GM20431 (cell line): ENCODE results near the gene ARHGEF11.
"Not testable (repeated sequence)": the region's sequence is repeated elsewhere in the genome, so short reads cannot be mapped to it uniquely, and the experiment has no call there.

Source experiments
- in situ Hi-C: fragments of 300-500 bp; cut with MseI, MboI; formaldehyde crosslinking; loops from one replicate; pipeline ENCODE4 v1.15.0; 2020; ENCODE audit warnings: low sequenced_read_pairs; ENCODE audit not compliant: unreplicated experiment

Gene ARHGEF11

DNA sequence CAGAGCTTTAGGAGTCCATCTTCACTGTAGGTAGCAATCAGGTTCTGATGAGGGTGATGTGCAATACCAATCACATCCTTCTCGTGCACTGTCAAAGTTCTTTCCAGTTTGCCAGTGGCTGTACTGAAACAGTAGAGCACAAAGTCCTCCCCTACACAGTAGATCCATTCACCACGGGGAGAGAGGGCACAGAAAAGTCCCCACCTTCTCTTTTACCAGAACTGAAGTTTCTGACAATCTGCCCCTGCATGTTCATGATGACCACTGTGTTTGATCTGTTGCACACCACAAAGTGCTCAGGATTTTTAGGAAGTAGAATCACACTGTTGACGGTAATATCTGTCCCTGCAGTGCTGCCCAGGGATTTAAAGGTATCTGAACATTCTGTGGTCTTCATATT lies 13.7 kb upstream of the ARHGEF11 start:
- in situ Hi-C loops, result not testable (repeated sequence)

DNA sequence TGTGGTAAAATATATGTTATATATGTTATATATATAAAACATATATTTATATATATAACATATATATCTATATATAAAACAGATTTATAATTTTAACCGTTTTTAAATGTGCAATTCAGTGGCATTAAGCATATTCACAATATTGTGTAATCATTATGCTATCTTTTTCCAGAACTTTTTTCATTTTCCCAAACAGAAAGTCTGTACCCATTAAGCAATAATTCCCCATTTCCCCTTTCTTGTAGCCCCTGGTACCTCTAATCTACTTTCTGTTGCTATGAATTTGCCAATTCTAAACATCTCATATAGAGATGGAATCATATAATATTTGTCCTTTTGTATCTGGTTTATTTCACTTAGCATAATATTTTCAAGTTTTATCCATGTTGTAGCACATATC lies 10.7 kb upstream of the ARHGEF11 start:
- in situ Hi-C loops, result no loop called here

DNA sequence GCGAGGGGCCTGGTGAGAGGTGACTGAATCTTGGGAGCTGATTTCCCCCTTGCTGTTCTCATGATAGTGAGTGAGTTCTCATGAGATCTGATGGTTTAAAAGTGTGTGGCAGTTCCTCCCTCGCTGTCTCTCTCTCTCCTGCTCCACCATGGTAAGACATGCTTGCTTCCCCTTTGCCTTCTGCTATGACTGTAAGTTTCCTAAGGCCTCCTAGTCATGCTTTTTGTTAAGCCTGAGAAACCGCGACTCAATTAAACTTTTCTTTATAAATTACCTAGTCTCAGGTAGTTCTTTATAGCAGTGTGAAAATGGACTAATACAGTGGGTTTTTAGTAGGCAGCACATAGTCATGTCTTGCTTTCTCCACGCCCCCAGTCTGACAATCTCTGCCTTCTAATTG lies 10.2 kb upstream of the ARHGEF11 start:
- in situ Hi-C loops, result not testable (repeated sequence)

DNA sequence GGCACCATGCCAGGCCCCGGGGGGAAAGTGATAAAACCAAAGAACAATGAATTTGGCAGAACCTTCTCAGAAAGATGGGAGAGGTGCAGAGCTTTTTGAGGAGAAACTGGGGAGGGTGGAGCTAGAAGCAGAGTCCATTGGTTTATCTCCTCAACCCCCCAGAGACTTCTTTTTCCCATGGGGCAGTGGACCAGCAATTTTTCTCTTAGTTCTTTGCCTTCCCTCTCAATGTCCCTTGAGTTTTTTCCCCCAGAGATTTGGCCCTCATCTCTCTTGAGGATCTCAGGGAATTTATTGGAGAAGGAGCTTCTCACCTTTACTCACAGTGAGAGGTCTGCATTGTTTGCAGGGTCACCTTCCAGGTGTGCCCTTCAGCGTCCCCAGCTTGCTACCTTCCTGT lies 5.3 kb upstream of the ARHGEF11 start:
- in situ Hi-C loops, result no loop called here

DNA sequence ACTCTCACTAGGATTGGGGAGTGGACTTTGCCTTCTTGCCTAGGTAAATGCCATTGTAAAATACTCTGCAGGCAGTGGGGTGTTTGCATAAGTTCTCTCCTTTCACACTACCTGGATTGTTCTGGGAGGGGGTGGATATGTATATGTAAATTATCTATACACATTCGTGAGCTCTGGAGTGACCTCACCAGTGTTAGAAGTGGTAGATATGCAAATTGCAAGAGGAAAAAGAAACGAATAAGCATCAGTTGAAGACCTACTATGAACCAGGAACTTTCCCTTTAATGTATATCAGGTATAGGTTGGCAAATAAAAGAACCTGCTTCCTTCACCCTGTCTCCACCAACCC lies 1.5 kb upstream of the ARHGEF11 start:
- in situ Hi-C loops, result no loop called here

DNA sequence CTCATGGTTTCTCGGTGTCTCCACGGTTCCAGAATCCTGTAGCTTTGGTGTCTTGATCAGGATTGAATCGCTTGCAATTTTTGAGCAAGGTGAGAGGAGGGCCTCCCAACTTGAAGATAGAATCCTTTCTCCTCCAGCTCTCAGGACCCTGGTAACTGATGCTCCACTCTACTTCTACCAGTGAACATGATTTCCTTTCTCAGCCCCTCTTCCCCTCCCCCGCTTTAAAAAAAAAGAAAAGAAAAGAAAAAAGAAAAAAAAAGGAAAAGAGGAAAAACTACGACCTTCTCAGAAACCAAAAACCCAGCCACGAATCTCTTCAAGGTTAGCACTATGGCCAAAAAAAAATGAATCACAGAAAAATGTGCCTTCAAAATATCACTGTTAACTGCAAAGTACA lies 1.2 kb downstream of the ARHGEF11 start:
- in situ Hi-C loops, result no loop called here

DNA sequence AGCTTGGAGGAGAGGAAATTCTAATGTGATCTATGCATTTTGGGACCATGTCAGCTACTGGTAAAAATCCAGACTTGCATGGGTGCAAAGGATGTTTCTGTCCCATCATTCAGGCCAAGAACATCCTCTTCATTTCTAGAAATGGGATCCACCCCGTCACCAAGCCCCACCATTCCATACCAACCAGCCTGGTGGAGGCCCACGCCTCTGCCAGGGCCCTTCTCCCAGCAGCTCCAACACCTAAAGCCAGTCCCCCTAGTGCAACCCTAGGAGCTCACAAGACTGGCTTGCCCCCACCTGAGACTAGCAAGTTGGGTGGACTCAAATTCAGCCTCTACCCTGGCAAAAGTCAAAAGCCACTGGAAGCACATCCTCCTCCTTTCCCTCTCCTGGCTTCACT lies 1.9 kb downstream of the ARHGEF11 start:
- in situ Hi-C loops, result no loop called here

DNA sequence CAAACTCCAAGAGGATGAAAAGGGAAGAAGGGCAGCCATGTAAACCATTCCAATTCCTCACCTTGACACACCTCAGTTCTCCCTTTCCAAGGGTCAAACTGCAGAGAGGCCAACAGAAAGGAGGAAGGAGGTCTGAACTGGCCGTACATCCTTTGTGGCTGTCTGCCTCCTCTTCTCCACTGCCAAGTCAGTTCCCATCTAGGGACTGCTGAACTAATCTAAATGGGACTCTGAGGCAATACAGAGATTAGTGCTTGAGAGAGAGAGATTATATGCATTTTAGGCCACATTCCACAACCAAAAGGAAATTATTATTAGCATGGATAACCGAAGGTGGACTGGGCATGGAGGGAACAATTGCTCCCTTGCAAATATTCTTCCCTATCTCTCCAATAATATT lies 2.7 kb downstream of the ARHGEF11 start:
- in situ Hi-C loops, result no loop called here

DNA sequence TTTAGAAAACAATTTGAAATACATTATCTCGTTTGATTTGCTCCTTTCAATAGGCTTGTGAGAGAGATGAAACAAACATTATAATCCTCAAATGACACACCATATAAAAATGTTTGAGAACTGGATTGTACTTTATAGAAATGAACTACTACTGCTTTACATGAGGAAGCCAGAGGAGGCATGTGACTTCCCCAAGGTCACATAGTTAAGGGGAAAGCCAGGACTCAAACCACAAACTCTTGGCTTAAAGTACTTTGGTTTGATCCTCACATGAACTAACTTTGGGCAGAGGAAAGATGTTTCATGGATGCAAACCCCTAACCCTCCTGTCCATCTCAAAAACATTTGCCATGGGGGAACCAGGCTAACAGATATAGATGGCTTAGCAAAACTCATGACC lies 4.7 kb downstream of the ARHGEF11 start:
- in situ Hi-C loops, result no loop called here

DNA sequence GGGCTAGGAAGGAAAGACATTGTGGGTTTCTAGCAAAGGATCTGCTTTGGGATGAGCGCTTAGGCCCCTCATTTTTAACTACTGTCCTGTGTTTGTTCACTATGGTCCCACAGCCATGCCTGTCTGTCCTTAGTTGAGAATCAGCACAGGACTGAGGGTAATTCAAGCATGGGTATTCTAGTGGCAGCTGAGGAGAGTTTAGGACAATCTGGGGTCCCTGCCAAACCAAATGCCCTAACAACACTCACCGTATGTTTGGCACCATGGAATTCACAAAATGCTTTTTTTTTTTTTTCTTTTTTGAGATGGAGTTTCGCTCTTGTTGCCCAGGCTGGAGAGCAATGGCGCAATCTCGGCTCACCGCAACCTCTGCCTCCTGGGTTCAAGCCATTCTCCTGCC lies 10.4 kb downstream of the ARHGEF11 start:
- in situ Hi-C loops, result no loop called here

DNA sequence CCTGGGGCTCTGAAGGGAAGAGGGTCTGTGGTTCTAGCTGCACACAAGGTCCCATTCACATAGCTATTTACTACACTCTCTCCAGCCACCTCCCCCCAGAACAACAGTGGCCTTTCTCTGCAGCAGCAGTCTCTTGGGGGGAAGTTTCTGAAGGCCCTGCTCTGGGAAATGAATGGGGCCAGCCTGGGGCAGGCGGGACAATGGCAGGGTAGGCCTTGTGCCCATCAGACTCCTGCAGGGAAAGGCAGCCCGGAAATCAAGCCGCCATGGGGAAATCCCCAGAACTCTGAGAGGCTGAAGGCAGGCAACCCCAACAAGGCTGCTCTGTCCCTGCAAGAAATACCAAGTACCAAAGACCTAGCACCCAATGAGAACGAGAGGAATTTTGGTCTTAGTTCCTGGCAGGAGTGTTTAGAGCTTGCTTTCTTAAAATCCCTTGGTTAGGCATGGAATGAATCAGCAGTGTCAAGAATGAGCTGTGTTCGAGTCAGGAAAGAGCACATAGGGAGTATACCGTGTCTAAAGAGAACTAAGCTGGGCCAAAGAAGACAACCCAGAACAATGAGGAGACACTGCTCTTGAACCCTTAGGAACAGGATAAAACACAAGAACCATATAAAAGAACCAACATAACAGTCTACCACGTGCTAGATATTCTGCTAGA lies 11.3 kb downstream of the ARHGEF11 start:
- in situ Hi-C loops, result no loop called here

DNA sequence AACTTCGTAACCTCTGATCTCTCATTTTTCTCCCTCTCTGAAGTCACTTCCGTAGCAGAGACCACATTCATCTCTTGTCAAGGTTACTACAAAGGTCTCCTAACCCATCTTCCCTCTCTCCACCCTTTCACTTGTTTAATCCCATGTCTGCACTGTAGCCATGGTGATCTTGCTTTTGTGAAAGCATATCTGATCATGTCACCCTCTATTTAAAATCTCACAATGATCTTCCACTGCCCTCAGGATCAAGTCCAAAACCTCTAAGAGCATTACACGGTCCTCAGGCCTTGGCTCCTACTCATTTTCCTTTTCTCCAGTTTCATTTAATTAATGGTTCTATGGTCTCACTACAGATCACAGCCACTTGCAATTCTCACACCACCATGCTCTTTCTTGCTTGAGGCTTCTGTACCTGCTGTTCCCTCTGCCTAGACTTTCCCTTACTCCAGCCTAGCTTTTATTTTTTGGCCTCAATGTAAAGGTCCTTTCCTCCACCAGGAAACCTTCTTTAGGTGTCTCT lies 12.1 kb downstream of the ARHGEF11 start:
- in situ Hi-C loops, result no loop called here

DNA sequence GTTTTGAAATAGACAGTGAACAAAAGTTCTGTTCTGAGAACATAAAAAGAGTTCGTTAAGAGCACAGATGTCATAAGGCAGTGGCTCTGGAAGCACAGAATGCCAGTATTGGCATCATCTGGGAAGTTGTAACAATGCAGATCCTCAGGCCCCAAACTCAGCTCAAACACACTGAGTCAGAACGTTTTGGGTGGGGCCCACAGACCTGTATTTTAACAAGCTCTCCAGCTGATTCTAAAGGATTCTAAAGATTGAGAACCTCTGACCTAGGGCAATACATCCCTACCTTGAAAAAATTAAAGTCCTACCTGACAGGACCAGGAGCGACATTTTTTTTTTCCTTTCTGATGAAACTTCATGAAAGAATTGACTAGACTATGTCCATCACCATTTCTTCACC lies 13.2 kb downstream of the ARHGEF11 start:
- in situ Hi-C loops, result no loop called here

DNA sequence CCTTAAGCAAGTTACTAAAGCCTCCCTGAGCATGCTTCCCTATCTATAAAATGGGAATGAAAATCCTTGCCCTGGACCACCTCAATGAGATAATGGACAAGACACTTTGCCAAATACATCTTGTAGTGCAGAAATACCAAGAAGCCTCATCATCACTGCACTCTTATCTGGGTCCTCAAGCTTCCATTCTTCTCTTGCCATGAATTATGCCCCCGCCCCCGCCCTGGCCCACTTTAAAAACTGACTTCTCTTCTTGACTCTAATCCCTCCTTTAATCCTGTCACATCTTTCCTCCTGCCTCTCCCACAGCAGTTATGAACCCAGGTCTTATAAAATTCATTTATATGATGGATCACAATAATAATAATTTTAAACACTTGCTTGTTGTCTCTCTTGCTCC lies 14.8 kb downstream of the ARHGEF11 start:
- in situ Hi-C loops, result no loop called here

DNA sequence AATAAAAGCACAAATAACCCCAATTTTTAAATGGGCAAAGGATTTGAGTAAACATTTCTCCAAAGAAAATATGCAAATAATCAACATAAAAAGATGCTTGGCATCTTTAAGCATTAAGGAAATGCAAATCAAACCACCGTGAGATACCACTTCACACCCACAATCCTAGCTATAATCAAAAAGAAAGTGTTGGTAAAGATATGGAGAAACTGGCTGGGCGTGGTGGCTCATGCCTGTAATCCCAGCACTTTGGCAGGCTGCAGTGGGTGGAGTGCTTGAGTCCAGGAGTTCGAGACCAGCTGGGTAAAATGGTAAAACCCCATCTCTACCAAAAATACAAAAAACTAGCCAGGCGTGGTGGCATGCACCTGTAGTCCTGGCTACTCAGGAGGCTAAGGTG lies 16.9 kb downstream of the ARHGEF11 start:
- in situ Hi-C loops, result no loop called here

DNA sequence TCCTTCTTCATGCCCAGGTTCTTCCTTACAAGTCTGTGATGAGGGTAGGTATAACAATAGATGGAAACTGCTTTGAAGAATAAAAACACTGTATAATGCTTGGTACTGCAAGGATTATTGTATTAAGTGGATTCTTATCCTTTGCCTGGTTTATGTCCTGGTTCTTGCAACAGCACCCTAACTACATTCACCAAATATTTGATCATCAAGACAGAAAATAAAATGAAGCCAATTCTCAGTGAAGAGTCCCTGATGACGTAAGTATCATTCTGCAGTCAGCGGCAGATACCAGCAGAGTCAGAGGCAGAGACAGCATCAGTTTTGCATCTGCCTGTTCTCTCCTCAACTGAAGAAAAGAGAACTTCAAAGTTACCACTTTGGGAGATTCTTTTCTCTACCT lies 19.7 kb downstream of the ARHGEF11 start:
- in situ Hi-C loops, result no loop called here

DNA sequence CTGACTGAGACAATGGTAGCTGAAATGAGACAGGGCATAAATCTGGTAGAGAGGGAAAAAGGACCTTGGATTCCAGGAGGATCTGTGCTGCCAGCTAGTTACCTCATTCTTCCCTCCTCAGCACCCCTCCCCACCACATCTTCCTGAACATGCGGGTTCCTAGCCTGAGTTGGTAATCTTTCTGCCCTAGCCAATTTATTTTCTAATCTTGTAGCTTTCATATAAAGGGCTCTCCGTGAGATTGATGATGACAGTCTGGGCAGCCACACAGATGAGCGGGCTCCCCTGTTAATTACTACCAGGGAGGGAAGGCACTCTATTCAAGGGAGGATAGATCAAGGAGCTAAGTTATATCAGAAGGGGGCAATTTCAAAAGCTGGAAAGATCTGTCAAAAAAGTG lies 20.2 kb downstream of the ARHGEF11 start:
- in situ Hi-C loops, result no loop called here

DNA sequence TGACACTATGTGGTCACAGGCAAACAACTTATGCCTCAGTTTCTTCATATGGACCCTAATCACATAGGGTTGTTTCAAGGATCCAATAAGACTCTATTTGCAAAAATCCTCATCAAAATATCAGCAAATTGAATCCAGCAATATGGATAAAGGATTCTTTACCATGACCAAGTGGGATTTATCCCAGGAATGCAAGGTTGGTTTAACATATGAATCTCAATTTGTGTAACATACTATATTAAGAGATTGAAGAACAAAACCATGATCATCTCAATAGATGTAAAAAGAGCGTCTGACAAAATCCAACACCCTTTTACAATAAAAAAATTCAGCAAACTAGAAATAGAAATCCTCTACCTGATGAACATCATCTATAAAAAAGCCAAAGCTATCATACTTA lies 23.9 kb downstream of the ARHGEF11 start:
- in situ Hi-C loops, result no loop called here

DNA sequence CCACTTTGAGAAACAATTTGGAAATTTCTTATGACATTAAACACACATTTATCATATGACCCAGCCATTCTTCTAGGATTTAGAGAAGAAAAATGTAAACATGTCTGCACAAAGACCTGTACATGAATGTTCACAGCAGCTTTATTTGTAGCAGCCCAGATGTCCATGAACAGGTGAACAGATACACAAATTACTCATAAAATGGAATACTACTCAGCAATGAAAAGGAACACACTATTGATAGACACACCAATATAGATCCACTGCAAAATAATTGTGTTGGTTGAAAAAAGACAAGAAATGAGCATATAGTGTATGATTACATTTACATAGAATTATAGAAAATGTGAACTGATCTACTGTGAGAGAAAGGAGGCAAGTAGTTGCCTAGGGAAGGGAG lies 26.1 kb downstream of the ARHGEF11 start:
- in situ Hi-C loops, result no loop called here

DNA sequence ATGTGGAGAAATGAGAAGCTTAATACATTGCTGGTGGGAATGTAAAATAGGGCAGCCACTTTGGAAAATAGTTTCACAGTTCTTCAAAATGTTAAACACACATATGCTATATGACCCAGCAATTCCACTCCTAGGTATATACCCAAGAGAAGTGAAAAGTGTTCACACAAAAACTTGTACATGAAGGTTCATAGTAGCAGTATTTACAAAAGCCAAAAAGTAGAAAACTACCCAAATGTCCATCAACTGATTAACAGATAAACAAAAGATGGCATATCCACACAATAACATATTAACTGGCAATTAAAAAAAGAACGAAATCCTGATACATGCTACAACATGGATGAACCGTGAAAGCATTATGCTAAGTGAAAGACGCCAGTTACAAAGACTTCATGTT lies 33.7 kb downstream of the ARHGEF11 start:
- in situ Hi-C loops, result no loop called here

DNA sequence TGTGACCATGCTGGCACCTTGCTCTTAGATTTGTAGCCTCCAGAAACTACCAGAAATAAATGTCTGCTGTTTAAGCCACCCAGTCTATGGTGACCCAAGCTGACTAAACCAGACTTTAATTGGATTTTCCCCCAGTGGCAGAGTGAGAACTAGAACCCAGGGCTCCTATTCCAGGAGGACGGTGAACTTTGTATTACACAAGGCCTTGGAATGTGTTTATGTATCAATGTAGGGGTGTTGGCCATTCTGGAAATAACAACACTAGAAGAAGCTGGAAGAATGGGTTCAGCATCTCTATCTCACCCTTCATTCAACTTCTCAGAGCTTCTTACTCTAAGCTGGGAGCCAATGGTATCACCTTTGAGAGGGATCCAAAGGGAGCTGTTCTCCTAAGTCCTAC lies 37.0 kb downstream of the ARHGEF11 start:
- in situ Hi-C loops, result no loop called here

DNA sequence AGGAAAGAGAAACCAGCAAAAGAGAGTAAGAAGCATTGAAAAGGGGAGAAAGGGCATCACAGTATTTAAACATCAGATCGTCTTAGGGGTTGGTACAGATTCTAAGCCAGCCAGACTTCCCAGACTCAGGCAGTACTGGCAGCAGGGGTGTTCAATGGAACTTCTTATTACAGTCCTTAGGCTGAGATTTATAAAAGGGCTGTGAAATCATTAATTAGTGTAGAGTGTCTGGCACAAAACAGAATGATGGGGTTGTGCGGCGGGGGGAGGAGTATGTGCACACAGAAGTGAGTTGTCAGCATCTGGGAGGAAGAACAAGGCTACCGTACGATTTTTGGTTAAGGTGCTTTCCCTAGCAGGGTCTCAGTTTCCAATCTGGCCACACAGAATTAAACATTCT lies 38.2 kb downstream of the ARHGEF11 start:
- in situ Hi-C loops, result no loop called here

DNA sequence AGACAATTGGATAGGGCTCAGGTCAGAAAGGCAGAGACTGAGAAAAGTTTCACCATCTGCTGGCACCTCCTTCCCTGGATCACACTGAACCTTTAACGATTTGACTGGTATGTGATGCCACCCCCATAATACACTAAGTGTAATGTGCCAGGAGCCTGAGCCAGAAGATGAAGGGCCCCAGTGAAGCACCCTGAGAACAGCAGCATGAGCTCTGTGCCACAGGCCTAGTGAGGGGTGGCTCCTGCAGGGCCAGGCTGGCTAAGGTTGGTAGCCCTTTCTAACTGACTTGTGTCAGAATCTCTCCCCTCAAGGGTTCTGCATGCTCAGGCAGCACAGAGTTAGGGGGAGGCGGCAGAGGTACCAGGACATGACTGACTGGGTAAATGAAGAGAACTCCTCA lies 38.9 kb downstream of the ARHGEF11 start:
- in situ Hi-C loops, result no loop called here
